NCI-H2227 treated with DMSO at 0.1 percent for 48 hours (cell line): ENCODE measurements around the gene OTUB2.

ENCODE experiments used
- DNase-seq: peaks from one replicate; lab custom pipeline; 2025; lab: John Stamatoyannopoulos, UW

OTUB2 gene

GRCh38 chr14:94026173-94026888 is at the start of gene OTUB2:
TSS of gene OTUB2 (plus strand) at chr14:94026340. CDS start at chr14:94026538, 198 bp downstream.
- DNase-seq: peak; percentile 91

DNA sequence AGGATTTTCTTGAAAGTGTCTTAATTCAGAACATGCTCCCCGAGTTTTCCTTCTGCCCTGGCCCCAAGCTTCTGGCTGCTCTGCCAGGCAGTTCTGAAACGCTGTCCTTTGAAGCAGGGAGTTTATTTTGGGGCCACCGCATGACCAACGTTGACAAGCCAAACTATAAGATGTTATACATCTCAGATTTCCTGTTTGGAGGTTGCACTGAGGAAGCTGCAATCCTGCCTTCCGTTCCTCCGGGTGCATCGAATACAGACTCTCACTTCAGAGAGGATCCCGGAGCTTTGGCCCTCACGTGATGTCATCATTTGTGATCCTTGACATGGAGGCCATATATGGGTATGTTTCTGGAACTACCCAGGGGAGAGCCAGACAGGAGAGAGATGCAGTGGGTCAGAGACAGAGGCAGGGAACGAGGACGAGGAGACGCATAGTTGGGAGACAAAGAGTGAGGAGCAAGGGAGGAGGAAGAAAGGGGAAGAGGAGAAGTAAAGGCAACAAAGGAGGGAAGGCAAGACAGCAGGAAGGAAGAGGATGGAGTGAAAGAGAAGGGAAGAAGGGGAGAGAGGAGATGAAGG is 49.6 kb upstream of the OTUB2 start, which contains the start of gene ASB2:
Gene ASB2 (minus strand): TSS at position 94 of the 581 bp plus-strand sequence. CDS start 12,031 bp downstream, outside the sequence.
- DNase-seq: no peak

GRCh38 chr14:93977171-93977570 is 49.0 kb upstream of the OTUB2 start:
- no peak for DNase-seq

DNA sequence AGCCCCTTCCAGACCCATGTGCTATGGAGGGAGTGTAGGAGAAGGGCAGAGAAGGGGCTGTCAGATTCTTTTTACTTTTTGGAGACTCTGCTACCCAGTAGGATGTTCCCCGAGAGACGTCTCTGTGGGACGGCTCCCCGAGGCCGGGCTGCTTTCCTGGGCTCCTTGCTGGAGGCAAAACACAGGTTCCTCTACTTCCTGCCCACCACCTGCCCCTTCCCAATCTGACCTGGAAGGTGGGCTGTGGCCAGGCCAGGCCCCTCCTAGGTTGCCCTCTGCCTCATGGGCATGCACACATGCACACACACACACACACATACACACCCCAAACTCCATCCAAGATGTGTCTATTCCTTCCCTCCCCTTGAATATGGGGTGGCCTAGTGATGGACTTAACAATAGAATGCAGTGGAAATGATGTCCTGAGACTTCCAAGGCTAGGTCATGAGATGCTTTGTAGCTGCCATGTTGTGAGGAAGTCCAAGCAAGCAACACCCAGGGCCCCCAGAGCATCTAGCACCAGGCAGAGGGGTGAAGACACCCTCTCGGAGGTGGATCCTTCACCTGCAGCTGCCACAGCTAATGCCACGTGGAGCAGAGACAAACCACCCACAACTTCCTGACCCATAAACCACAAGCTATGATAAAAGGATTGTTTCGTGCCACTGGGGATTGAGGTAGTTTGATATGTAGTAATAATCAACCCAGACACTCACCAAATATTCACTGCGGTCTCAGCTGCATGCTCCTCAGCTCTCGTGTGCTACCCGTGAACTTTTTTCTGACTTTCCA is 48.2 kb upstream of the OTUB2 start:
- DNase-seq: no peak

- no peak for DNase-seq
Observed at GRCh38 chr14:93978735-93979134, 47.4 kb upstream of the OTUB2 start.

GRCh38 chr14:93980456-93981201 is 45.5 kb upstream of the OTUB2 start:
- DNase-seq: no peak

GRCh38 chr14:93981316-93982229 is 44.6 kb upstream of the OTUB2 start:
- DNase-seq: no peak

- no peak for DNase-seq
Observed at GRCh38 chr14:93982230-93983007, 43.7 kb upstream of the OTUB2 start.

DNA sequence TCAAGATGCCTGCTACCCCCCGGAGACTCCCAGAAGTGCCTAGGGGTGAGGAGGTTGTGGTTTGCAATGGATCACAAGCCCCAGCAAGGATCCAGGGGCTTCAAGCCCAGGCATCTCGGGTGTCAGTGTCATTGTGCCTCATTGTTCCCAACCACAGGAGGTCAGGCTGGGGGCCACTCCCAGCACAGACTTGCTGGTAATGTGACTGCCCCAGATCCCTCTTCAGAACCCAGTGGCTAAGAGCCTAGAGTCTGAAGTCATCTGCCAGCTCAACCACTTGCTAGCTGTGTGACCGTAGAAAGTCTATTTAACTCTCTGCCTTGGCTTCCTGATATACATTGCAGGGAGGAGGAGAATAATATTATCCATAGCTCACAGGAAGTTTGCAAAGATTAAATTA is 42.1 kb upstream of the OTUB2 start:
- no peak for DNase-seq

DNA sequence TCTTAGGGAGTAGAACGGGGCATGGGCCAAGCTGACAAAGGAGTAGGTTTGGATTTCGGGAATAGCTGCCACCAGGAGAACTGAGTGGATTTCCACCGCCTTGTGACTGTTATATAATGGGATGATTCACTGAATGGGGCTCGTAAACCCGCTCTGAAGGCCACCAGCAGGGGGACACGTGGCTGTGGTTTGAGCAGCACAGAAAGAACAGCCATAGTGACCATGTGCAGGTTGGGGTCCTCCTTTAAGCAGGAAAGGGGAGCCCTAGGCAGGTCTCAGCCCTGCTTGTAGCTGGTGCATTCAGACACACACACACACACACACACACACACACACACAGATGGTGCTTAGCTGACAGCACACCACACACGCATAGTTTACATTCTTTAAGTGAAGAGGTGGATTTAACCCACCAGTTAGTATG is 41.1 kb upstream of the OTUB2 start:
- DNase-seq: no peak

- no peak for DNase-seq
Observed at GRCh38 chr14:93986955-93987354, 39.2 kb upstream of the OTUB2 start.

- no peak for DNase-seq
Observed at GRCh38 chr14:93987376-93987775, 38.8 kb upstream of the OTUB2 start.

GRCh38 chr14:93987815-93988476 is 38.2 kb upstream of the OTUB2 start:
- no peak for DNase-seq

DNA sequence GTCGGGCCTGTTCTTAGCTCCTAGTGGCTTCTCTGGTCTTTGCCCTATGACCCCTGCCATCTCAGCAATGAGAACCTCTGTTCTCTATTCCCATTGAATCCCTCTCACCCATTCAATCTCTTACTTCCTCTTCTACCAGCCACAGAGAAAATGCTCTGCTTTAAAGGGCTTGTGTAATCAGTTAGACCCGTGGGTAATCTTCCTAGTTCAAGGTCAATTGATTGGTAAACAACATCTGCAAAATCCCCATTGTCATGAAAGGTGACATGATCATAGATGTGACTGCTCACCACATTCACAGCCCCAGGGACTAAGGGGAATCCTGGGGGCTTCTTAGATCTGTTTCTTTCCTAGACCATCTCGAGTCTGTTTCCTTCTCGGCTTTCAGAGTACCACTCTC is 36.2 kb upstream of the OTUB2 start:
- DNase-seq: no peak

DNA sequence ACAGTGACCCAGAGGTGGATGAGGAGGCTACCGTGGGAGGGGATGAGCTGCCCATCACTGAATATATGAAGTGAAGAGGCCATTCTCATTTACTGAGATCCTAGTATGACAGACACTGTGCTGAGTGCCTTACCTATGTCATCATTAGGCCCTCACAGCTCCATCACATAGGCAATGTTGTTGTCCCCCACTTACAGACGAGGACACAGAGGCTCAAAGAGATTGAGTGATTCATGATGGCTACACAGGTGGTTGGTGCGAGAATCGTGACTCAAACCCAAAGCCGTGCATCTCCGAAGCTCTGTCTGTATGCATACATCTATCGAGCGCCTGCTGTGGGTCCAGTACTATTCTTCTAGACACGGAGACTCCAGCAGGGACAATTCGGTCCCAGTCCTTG is 34.9 kb upstream of the OTUB2 start:
- DNase-seq: no peak

GRCh38 chr14:93991649-93992048 is 34.5 kb upstream of the OTUB2 start:
- no peak for DNase-seq

- no peak for DNase-seq
Observed at GRCh38 chr14:93993382-93993781, 32.8 kb upstream of the OTUB2 start.

DNA sequence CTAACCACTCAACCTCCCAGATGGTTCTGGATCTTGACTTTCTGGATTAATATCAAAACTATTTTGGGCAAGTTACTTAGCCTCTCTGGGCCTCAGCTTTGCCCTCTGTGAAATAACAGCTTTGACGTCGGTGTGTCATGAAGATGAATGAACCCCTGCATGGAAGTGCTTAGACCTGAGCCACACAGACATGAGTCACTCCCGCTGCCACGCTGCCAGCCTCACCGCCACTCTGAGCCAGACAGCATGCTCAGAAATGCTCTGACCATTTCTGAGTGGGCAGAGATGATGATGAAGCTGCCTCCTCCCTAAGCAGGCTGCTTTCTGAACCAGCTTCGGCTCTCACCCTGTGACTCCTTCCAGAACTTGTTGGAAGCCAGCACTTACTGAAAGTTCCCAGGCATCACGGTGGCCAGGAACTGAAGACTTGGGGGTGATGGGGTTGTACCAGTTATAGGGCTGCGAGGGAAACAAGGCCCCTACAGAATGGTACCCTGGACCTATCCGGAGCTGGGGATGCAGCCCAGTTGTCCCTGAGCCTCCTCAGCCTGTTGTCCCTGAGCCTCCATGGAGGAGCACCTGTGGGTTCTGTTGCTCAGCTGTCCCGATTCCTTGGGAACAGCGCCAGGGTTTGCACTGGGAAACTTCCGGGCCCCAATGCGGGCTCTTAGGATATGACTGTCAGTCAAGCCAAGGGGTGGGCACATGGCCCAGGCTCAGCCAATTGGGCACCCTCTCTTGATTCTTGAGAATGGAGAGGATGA is 31.0 kb upstream of the OTUB2 start:
- DNase-seq: no peak

DNA sequence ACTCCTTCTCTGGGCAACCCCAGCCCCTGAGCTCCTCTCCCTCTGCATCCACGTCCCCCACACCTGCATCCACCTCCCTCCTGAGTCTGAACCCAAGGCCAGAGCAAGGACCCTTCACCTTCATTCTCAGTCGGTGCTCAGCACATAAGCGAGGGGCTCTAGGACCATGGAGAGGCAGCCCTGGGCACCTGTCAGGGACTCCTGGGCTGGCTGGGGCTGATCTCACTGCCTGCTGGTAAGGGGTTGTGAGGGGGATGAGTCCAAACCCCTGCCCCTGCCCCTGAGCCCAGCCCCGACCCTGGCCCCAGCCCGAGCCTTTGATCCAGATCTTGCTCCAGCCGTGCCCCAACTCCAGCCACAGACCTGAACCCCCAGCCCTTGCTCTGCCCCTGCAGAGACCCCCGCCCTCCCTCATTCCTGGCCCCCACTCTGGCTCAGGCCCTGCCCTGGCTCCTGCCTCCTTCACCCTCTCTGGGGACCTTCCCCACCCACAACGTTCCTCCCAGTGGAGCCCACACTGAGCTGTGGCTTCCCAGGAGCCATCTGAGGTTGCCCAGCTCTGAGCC is 29.9 kb upstream of the OTUB2 start:
- no peak for DNase-seq
